ENCODE measurements around the gene UBE2S. TPM values are rescaled to one million over a fixed set of nuclear protein-coding genes. Genes with fewer than 3 reads are reported as not detected.

The UBE2S gene
- total RNA-seq, 1 experiment from 2014 or later = 635 TPM

DNA sequence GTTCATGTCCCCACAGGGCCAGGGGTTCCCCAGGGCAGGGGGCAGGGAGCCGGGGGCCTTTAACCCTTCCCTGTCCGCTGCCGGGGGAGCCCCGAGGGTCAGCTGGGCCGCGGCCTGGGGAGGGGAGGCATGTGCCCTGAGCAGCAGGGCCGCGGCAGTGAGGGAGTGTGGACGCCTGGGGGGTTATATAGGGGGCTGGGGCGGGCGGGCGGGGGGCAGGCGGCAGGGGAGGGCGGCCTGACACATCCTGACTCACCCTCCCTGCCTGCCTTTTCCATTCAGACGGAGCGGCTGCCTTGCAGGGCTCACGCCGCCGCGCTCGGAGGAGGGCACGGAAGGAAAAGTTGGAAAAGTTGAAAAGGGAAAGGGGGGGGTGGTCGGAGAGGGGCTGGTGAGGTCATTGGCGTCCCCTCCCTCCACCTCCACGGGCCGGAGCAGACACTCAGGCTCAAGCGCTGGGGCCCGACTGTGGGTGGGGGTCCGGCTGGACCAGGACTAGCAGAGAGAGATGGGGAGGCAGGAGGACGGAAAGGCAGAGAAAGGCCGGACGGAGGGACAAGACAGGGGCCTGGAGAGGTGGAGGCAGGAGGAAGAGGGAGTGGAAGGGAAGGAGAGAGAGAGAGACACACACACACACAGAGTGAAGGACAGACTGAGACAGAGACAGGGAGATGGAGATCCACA, 37.1 kb downstream of the UBE2S start, which contains the start of gene IL11:
IL11 (minus strand) TSS at position 159 of the 684 bp plus-strand sequence; CDS start at position 6, 153 bp downstream.
- no peaks in the 10 kb centered on the region for H3K9me3 ChIP-seq (ENCODE audit: control insufficient read depth, insufficient read depth, low read depth, low read length)
- in situ Hi-C loops (cut with HindIII; ENCODE audit: low pct_unique_long_range_greater_than_20kb, low sequenced_read_pairs) (no loop called here), intact Hi-C loops (cut with micrococcal nuclease; ENCODE audit: unreplicated experiment) (loop anchor here (10.0 kb wide), 1 partner anchor 76 kb away; no protein-coding TSS in a partner anchor)
- no peaks in the 10 kb centered on the region for H3K36me3 ChIP-seq (ENCODE audit: control insufficient read depth, insufficient read depth, low read length)
- H3K4me3 ChIP-seq (ENCODE audit: low read depth in 2 of 2, low read length in 2 of 2) = peak within 1 kb of the TSS; percentile 42 to 70
- ChIA-PET POLR2A (no interaction called here), CTCF (no interaction called here)
- TF ChIP-seq, protein P1, sequence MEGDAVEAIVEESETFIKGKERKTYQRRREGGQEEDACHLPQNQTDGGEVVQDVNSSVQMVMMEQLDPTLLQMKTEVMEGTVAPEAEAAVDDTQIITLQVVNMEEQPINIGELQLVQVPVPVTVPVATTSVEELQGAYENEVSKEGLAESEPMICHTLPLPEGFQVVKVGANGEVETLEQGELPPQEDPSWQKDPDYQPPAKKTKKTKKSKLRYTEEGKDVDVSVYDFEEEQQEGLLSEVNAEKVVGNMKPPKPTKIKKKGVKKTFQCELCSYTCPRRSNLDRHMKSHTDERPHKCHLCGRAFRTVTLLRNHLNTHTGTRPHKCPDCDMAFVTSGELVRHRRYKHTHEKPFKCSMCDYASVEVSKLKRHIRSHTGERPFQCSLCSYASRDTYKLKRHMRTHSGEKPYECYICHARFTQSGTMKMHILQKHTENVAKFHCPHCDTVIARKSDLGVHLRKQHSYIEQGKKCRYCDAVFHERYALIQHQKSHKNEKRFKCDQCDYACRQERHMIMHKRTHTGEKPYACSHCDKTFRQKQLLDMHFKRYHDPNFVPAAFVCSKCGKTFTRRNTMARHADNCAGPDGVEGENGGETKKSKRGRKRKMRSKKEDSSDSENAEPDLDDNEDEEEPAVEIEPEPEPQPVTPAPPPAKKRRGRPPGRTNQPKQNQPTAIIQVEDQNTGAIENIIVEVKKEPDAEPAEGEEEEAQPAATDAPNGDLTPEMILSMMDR (IDR thresholded peaks at IDR 0.05) = no peak
- TF ChIP-seq POLR2AphosphoS5 (IDR thresholded peaks at IDR 0.05; ENCODE audit: low read depth, low read length) (no peak), TCF7L2 (IDR thresholded peaks at IDR 0.05; ENCODE audit: low read depth, low read length) (no peak), REST (IDR thresholded peaks at IDR 0.05; ENCODE audit: insufficient read depth in 1 of 2, low read depth in 2 of 2, low read length in 1 of 2) (no peak), SIN3A (IDR thresholded peaks at IDR 0.05; ENCODE audit: borderline replicate concordance, insufficient read depth, low read depth, low read length) (no peak)
- DNase-seq (ENCODE audit: low read depth, low spot score) = no peak
- no peaks in the 10 kb centered on the region for H3K27me3 ChIP-seq (ENCODE audit: control insufficient read depth, insufficient read depth, low read length)
- no TSS peak for BruUV-seq (replicated peaks)
- H3K27ac ChIP-seq (ENCODE audit: low read length) = 0 out of 2 replicates have a peak within 1 kb of the TSS, but pooled peaks have one; percentile 13
- H3K4me1 ChIP-seq (ENCODE audit: control insufficient read depth, insufficient read depth, low read length) = peaks cover 32% of the 10 kb centered on the region
- peak; percentile 9; the same call in 1 of the 2 replicates for ATAC-seq

GRCh38 chr19:55369653-55370304, 37.8 kb downstream of the UBE2S start:
- no TSS peak for BruUV-seq (replicated peaks)
- ATAC-seq (peak; percentile 70), DNase-seq (ENCODE audit: low read depth, low spot score) (no peak)
- peaks cover 29% of the 10 kb centered on the region for H3K4me1 ChIP-seq (ENCODE audit: control insufficient read depth, insufficient read depth, low read length)
- H3K4me3 ChIP-seq (ENCODE audit: low read depth in 2 of 2, low read length in 2 of 2) = peak overlapping the region; percentile 42 to 70
- ChIA-PET POLR2A (no interaction called here), CTCF (no interaction called here)
- no peaks in the 10 kb centered on the region for H3K9me3 ChIP-seq (ENCODE audit: control insufficient read depth, insufficient read depth, low read depth, low read length)
- in situ Hi-C loops (cut with HindIII; ENCODE audit: low pct_unique_long_range_greater_than_20kb, low sequenced_read_pairs) = no loop called here
- intact Hi-C loops (cut with micrococcal nuclease; ENCODE audit: unreplicated experiment) = loop anchor here (10.0 kb wide), 1 partner anchor 75 kb away; no protein-coding TSS in a partner anchor
- TF ChIP-seq TCF7L2 (IDR thresholded peaks at IDR 0.05; ENCODE audit: low read depth, low read length) = no peak
- TF ChIP-seq, protein P1 (IDR thresholded peaks at IDR 0.05) = no peak
- no peak for TF ChIP-seq POLR2AphosphoS5 (IDR thresholded peaks at IDR 0.05; ENCODE audit: low read depth, low read length)
- no peak for TF ChIP-seq SIN3A (IDR thresholded peaks at IDR 0.05; ENCODE audit: borderline replicate concordance, insufficient read depth, low read depth, low read length)
- no peak for TF ChIP-seq REST (IDR thresholded peaks at IDR 0.05; ENCODE audit: insufficient read depth in 1 of 2, low read depth in 2 of 2, low read length in 1 of 2)
- H3K36me3 ChIP-seq (ENCODE audit: control insufficient read depth, insufficient read depth, low read length) = no peaks in the 10 kb centered on the region
- no peak overlapping the region for H3K27ac ChIP-seq (ENCODE audit: low read length)
- H3K27me3 ChIP-seq (ENCODE audit: control insufficient read depth, insufficient read depth, low read length) = no peaks in the 10 kb centered on the region
